ENCODE measurements around the gene SGMS1.
"Not testable (repeated sequence)": the region's sequence is repeated elsewhere in the genome, so short reads cannot be mapped to it uniquely, and the experiment has no call there.

The SGMS1 gene

DNA sequence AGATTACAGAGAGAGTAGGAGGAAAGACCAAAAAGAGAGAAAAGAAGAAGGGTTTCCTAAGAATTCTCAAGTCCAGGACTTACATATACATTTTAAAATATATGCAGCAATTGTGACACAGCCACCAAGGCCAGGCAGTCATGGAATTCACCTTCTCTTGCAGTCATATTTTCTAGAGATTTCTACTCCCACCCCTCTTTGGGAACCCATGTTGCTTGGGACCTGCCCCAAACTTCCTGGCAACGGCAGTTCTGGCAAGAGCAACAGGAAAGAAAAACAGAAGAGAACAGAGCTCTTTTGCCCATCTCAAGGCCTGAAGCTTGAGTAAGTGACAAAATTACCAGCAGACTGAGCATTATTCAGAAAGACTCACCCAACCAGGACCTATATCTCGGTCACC, 244.1 kb downstream of the SGMS1 start:
- TF ChIP-seq, protein P1, sequence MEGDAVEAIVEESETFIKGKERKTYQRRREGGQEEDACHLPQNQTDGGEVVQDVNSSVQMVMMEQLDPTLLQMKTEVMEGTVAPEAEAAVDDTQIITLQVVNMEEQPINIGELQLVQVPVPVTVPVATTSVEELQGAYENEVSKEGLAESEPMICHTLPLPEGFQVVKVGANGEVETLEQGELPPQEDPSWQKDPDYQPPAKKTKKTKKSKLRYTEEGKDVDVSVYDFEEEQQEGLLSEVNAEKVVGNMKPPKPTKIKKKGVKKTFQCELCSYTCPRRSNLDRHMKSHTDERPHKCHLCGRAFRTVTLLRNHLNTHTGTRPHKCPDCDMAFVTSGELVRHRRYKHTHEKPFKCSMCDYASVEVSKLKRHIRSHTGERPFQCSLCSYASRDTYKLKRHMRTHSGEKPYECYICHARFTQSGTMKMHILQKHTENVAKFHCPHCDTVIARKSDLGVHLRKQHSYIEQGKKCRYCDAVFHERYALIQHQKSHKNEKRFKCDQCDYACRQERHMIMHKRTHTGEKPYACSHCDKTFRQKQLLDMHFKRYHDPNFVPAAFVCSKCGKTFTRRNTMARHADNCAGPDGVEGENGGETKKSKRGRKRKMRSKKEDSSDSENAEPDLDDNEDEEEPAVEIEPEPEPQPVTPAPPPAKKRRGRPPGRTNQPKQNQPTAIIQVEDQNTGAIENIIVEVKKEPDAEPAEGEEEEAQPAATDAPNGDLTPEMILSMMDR (IDR thresholded peaks at IDR 0.05; ENCODE audit: extremely low read depth, insufficient read depth, missing control alignments): no peak
- in situ Hi-C loops (cut with MboI; ENCODE audit: low pct_unique_long_range_greater_than_20kb, low sequenced_read_pairs, unreplicated experiment): no loop called here
- DNase-seq (ENCODE audit: low spot score): no peak

- TF ChIP-seq, protein P1 (IDR thresholded peaks at IDR 0.05; ENCODE audit: extremely low read depth, insufficient read depth, missing control alignments): no peak
- in situ Hi-C loops (cut with MboI; ENCODE audit: low pct_unique_long_range_greater_than_20kb, low sequenced_read_pairs, unreplicated experiment): no loop called here
- DNase-seq (ENCODE audit: low spot score): no peak
Observed at GRCh38 chr10:50375745-50376144, 248.0 kb downstream of the SGMS1 start.

GRCh38 chr10:50375051-50375452, 248.7 kb downstream of the SGMS1 start:
- DNase-seq (ENCODE audit: low spot score): no peak
- in situ Hi-C loops (cut with MboI; ENCODE audit: low pct_unique_long_range_greater_than_20kb, low sequenced_read_pairs, unreplicated experiment): no loop called here
- TF ChIP-seq, protein P1 (IDR thresholded peaks at IDR 0.05; ENCODE audit: extremely low read depth, insufficient read depth, missing control alignments): no peak

DNA sequence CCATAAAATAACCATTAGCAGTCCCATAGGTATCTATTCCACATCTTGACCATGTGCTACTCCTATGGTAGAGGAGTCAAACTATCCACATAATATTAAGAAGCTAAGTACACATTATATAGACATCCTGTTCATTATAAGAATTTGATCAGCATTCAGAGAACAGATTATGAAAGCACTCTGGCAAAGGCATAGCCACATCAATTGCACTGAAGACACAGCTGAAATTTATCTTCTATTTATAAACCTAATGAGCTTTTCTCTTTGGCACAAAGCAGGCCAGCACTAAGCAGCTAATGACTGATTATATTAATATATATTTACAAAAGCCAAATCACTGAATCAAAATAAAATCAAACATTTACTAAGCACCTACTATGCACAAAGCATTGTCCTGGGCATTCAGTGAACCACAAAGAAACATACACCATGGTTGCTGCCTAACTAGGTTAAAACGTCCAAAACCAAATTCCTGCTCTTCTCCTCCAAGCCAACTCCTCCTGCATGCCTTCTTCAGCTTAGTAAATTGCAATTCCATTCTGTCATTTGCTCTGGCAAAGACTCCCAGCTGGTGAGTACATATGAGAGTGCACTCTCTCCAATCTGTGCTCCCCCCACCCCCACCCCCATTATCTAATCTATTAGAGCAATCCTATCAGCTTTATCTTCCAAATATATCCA, 249.8 kb downstream of the SGMS1 start:
- DNase-seq (ENCODE audit: low spot score): no peak
- TF ChIP-seq, protein P1 (IDR thresholded peaks at IDR 0.05; ENCODE audit: extremely low read depth, insufficient read depth, missing control alignments): no peak
- in situ Hi-C loops (cut with MboI; ENCODE audit: low pct_unique_long_range_greater_than_20kb, low sequenced_read_pairs, unreplicated experiment): no loop called here

GRCh38 chr10:50369931-50370330, 253.8 kb downstream of the SGMS1 start:
- TF ChIP-seq, protein P1 (IDR thresholded peaks at IDR 0.05; ENCODE audit: extremely low read depth, insufficient read depth, missing control alignments): no peak
- in situ Hi-C loops (cut with MboI; ENCODE audit: low pct_unique_long_range_greater_than_20kb, low sequenced_read_pairs, unreplicated experiment): no loop called here

DNA sequence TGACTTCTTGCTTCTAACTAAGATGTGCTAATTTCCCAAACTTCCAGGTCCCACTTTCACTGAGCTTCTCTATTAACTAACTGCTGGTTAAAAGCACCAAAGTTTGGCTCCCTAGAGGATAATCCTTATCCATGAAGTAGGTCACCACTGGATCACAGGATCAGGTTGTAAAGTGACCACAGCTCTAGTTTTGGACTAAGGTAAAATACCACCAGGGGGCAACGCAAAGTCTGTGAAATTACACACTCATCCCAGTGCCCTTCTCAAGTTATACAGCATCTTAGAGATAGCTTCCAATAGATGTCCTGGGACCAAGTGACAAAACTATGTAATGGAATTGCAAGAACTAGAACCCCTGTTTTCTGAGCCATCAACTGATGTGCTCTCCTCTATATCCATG, 256.0 kb downstream of the SGMS1 start:
- in situ Hi-C loops (cut with MboI; ENCODE audit: low pct_unique_long_range_greater_than_20kb, low sequenced_read_pairs, unreplicated experiment): no loop called here
- DNase-seq (ENCODE audit: low spot score): no peak
- TF ChIP-seq, protein P1 (IDR thresholded peaks at IDR 0.05; ENCODE audit: extremely low read depth, insufficient read depth, missing control alignments): peak; percentile 36

More at GRCh38 chr10:50369931-50370330, 253.8 kb downstream of the SGMS1 start:
- DNase-seq (ENCODE audit: low spot score): no peak

DNA sequence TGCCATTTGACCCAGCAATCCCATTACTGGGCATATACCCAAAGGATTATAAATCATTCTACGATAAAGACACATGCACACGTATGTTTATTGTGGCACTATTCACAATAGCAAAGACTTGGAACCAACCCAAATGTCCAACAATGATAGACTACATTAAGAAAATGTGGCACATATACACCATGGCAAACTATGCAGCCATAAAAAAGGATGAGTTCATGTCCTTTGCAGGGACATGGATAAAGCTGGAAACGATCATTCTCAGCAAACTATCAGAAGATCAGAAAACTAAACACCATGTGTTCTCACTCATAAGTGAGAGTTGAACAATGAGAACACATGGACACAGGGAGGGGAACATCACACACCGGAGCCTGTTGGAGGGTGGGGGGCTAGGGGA, 257.3 kb downstream of the SGMS1 start:
- DNase-seq (ENCODE audit: low spot score); in situ Hi-C loops (cut with MboI; ENCODE audit: low pct_unique_long_range_greater_than_20kb, low sequenced_read_pairs, unreplicated experiment): not testable (repeated sequence)

DNA sequence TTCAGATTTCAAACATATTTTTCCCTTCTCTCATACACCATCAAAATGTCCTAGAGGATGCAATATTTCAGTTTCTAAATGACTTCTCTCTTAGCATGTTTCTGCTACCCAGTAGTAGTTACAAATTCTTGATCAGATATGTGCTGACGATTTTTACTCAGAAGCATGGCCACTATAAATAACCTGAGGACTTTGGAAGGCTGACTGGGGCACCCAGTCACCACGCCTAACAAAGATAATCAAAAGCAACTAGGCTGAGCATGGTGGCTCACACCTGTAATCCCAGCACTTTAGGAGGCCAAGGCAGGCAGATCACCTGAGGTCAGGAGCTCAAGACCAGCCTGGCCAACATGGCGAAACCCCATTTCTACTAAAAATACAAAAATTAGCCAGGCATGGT, 259.0 kb downstream of the SGMS1 start:
- in situ Hi-C loops (cut with MboI; ENCODE audit: low pct_unique_long_range_greater_than_20kb, low sequenced_read_pairs, unreplicated experiment); DNase-seq (ENCODE audit: low spot score): not testable (repeated sequence)

Data from GM13977 (cell line).